ENCODE measurements around the gene PSENEN.

PSENEN gene

DNA sequence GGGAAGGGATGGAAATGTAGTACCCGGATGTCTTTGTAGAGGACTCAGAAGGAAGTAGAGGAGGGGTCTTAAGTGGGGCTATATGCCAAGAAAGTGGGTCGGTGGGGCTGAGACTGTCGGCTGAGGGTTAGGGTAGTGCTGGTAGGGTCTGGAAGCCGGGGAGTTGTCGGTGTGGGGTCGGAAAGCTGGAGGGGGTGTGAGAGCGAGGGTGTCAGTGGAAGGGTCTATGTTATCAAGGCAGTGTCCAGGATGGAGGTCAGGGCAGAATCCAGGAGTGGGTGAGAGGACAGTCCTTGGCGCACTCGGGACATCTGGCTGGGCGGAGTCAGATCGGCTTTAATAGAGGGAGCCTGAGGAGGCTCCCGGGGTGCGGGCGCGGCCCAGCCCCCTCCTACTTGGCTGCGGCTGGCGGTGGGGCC is 9.7 kb downstream of the PSENEN start:
- TF ChIP-seq POU2F2 (IDR thresholded peaks at IDR 0.05; ENCODE audit: low read depth, low read length): no peak
- no peak for TF ChIP-seq TAF1 (IDR thresholded peaks at IDR 0.05; ENCODE audit: low read depth, low read length)
- no peak for TF ChIP-seq PAX5 (IDR thresholded peaks at IDR 0.05; ENCODE audit: insufficient read depth, low read length, severe bottlenecking)
- TF ChIP-seq POLR2A (IDR thresholded peaks at IDR 0.05; ENCODE audit: low read depth, low read length): no peak
- no peak for TF ChIP-seq POLR2AphosphoS5 (IDR thresholded peaks at IDR 0.05; ENCODE audit: low read depth, low read length)
- no peak for TF ChIP-seq SPI1 (IDR thresholded peaks at IDR 0.05; ENCODE audit: low read depth, low read length)
- FAIRE-seq (no peak), DNase-seq (ENCODE audit: insufficient read length, low spot score) (no peak)

DNA sequence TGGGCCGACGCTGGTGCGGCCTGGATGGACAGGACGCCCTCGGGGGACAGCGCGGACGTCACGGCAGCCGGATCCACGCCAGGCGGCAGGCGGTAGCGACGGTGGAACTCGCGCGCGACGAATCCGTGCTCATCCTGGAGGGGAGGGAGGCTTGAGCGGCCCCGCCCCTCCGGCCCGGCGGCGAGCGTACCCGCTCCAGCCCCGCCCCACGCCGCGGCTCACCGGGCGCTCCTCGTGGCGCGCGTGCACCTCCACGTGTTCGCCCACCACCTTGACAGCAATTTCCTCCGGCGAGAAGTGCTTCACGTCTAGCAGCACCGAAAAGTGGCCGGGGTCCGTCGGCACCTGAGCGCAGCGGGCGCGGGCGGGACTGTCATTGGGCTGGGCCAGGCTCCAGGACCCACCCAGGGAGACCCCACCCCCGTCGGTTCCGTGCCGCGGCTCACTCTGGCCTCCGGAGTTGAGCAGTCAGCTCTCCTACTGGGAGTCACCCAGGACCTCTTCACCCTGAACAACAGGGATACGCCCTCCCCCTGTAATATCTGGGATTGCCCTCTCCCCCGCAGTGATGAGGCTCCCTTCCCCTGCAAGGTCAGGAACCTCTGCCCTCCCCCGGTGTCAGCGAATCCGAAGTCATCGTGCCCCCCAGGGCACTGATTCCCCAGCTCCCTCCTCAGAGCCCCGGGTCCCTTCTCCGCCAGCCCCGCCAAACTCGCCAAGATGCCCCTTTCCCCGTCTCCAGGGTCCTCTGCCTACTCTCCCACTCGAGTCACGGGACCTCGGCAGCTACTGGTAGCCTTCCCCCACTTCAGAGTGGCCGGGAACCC is 10.3 kb downstream of the PSENEN start:
- DNase-seq (ENCODE audit: insufficient read length, low spot score) (no peak), FAIRE-seq (no peak)
- TF ChIP-seq POU2F2 (IDR thresholded peaks at IDR 0.05; ENCODE audit: low read depth, low read length): no peak
- no peak for TF ChIP-seq TAF1 (IDR thresholded peaks at IDR 0.05; ENCODE audit: low read depth, low read length)
- no peak for TF ChIP-seq POLR2A (IDR thresholded peaks at IDR 0.05; ENCODE audit: low read depth, low read length)

DNA sequence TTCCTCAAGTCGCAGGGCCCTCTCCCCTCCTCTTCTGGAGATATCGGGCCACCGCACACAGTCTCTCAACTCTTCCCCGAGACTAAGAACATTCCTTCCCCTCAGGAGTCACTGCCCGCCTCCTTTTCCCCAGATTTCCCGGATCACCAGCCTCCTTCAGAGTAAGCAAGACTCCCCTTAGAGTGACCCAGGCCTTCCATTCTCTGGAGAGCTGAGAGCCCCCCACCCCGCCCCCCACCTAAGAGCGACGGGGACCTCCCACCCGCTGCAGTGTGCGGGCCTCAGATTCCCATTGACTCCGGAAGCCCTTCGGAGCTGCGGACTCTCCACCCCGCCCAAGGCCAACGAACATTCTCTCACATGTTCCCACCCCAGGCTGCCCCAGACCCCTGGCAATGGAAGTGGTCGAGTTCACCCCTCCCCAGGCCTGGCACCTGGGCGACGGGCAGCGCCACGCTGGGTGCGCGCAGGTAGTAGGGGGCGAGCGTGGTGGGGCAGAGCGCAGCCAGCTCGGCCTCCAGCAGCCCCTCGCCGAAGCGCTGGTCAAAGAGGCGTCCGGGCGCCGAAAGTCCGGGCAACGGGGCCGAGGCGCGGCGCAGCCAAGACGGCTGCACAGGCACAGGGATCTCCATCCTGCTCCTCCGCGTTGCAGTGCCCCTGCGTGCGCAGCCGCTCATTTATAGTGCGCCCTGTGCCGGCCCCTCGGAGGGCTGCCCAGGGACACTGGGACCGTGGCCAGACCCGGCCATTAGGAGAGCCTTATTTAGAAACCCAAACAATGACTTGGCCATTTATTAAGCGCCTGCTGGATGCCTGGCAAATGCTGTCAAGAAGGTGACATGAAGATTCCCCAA is 11.2 kb downstream of the PSENEN start, which contains the start of gene HSPB6:
Gene HSPB6 (minus strand): TSS at position 653 of the 854 bp plus-strand sequence. CDS start 21 bp downstream, at position 632.
- FAIRE-seq (no peak), DNase-seq (ENCODE audit: insufficient read length, low spot score) (no peak)

DNA sequence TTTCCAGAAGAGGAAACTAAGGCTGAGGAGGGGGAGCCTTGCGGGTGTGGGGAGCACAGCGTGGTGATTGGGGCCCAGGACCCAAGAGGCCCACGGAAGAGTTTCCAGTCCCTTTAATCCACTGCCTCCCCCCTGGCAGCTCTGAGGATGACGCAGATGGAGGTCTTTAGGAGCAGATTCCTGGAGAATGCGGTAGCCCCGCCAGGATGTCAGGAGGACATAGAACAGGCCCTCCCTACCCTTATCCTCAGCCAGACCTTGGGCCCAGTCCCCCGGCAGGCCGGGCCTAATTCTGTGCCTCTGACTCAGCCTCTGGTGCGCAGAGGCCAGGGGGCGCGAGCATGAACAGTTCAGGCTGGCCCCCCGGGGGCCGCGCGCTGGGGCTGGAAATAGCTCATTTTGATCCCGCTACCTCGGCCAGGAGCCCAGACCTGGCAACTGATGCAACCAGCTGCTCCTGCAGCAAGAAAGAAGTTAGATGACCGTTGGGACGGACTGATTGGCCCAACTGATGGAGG is 11.8 kb downstream of the PSENEN start:
- TF ChIP-seq PAX5 (IDR thresholded peaks at IDR 0.05; ENCODE audit: insufficient read depth, low read length, severe bottlenecking): no peak
- TF ChIP-seq POLR2AphosphoS5 (IDR thresholded peaks at IDR 0.05; ENCODE audit: low read depth, low read length): no peak
- no peak for TF ChIP-seq POU2F2 (IDR thresholded peaks at IDR 0.05; ENCODE audit: low read depth, low read length)
- no peak for TF ChIP-seq TAF1 (IDR thresholded peaks at IDR 0.05; ENCODE audit: low read depth, low read length)
- no peak for TF ChIP-seq SPI1 (IDR thresholded peaks at IDR 0.05; ENCODE audit: low read depth, low read length)
- no peak for TF ChIP-seq POLR2A (IDR thresholded peaks at IDR 0.05; ENCODE audit: low read depth, low read length)
- no peak for DNase-seq (ENCODE audit: insufficient read length, low spot score)
- FAIRE-seq: no peak

More for the DNA sequence above, 11.2 kb downstream of the PSENEN start, which contains the start of gene HSPB6:
- TF ChIP-seq TAF1 (IDR thresholded peaks at IDR 0.05; ENCODE audit: low read depth, low read length) (no peak), SPI1 (IDR thresholded peaks at IDR 0.05; ENCODE audit: low read depth, low read length) (no peak), POU2F2 (IDR thresholded peaks at IDR 0.05; ENCODE audit: low read depth, low read length) (no peak), POLR2AphosphoS5 (IDR thresholded peaks at IDR 0.05; ENCODE audit: low read depth, low read length) (no peak), POLR2A (IDR thresholded peaks at IDR 0.05; ENCODE audit: low read depth, low read length) (no peak), PAX5 (IDR thresholded peaks at IDR 0.05; ENCODE audit: insufficient read depth, low read length, severe bottlenecking) (no peak)

DNA sequence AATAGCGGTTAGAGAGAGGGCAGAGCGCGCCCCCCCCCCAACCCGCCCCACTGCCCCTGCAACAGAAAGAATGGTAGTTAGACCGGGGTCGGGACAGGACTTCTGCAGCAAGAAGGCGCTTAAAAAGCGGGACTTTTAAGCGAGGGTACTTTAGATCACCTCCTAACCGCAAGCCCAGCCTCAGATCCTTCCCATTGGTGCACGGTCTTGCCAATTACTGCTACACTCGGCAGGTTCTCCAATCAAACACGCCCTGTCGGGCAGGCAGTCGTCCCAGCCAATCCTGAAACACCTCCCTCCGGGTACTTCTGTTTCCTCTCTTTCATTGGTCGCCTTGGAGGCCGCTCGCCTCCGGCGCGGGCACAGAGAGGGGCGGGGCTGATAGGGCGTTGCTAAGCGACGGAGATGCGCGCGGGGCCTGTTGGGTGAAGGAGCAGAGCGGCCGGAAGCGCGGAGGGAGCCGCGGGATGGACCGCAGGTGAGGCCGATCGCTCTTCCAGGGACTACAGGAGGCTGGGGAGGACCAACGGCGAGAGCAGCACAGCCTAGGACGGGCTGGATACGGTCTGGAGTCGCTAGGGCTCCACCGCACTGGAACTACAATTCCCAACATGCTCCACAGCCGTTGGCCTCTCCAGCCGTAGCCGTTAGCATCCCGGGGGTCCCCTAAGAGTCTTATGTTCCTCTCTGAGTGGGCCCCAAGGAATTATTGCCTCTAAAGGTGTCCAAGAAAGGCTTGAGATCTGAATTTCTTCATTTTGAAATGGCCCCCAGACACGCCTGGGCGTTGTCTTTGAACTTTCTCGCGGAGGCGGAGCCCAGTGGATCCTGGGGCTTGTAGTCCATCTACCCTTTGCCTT is 12.5 kb downstream of the PSENEN start, which contains the start of gene PROSER3:
Gene PROSER3 (plus strand): TSS at position 428 of the 860 bp plus-strand sequence. CDS start 40 bp downstream, at position 468.
- DNase-seq (ENCODE audit: insufficient read length, low spot score) (peak; percentile 96), FAIRE-seq (peak; percentile 97)
- TF ChIP-seq PAX5 (IDR thresholded peaks at IDR 0.05; ENCODE audit: insufficient read depth, low read length, severe bottlenecking) (peak; percentile 3), POU2F2 (IDR thresholded peaks at IDR 0.05; ENCODE audit: low read depth, low read length) (peak; percentile 53; the same call in 1 of the 2 replicates), POLR2AphosphoS5 (IDR thresholded peaks at IDR 0.05; ENCODE audit: low read depth, low read length) (peak; percentile 86), TAF1 (IDR thresholded peaks at IDR 0.05; ENCODE audit: low read depth, low read length) (peak; percentile 80), POLR2A (IDR thresholded peaks at IDR 0.05; ENCODE audit: low read depth, low read length) (peak; percentile 88), SPI1 (IDR thresholded peaks at IDR 0.05; ENCODE audit: low read depth, low read length) (no peak)

DNA sequence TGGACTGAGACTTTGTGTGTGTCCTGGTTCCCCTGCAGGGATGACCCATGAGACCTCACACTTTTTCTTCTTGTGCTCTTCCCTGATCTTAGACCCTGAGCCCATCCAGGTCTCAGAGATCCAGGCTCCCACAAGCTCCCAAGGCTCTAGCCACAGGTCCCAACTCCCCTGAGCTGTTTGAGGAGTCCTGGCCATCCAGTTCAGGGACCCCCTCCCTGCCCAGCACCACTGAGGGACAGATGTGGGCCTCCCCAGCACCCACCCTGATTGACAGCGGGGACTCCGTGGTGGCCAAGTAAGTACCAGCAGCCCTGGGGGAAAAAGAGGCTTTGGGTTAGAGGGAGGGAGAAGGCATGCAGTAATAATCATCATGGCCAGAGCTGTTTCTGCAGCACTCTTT is 14.2 kb downstream of the PSENEN start:
- no peak for DNase-seq (ENCODE audit: insufficient read length, low spot score)
- TF ChIP-seq PAX5 (IDR thresholded peaks at IDR 0.05; ENCODE audit: insufficient read depth, low read length, severe bottlenecking): no peak
- no peak for TF ChIP-seq POLR2AphosphoS5 (IDR thresholded peaks at IDR 0.05; ENCODE audit: low read depth, low read length)
- TF ChIP-seq SPI1 (IDR thresholded peaks at IDR 0.05; ENCODE audit: low read depth, low read length): no peak
- TF ChIP-seq POLR2A (IDR thresholded peaks at IDR 0.05; ENCODE audit: low read depth, low read length): no peak
- TF ChIP-seq POU2F2 (IDR thresholded peaks at IDR 0.05; ENCODE audit: low read depth, low read length): no peak
- TF ChIP-seq TAF1 (IDR thresholded peaks at IDR 0.05; ENCODE audit: low read depth, low read length): no peak
- FAIRE-seq: no peak

DNA sequence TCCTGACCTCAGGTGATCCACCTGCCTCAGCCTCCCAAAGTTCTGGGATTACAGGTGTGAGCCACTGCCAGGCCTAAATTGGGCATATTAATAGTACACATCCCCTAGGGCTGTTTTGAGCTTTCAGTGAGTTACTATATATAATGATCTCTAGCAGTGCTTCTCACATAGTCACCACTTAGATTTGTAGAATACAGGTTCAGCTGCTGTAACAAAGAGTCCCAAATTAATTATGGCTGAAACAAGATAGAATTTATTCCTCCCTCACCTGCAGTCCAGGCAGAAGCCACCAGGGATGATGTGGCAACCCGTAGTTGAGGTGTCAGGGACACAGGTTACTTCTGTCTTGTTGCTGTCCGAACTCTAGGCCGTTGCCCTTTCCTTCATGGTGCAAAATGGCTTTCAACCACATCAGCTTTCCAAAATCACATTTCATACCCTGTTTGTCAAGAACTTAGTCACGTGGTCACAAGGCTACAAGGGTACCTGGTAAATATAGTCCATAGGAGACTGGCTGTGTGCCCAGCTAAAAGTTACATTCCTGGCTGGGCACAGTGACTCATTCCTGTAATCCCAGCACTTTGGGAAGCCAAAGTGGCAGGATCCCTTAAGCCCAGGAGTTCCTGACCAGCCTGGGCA is 15.4 kb downstream of the PSENEN start:
- FAIRE-seq: no peak
- DNase-seq (ENCODE audit: insufficient read length, low spot score): no peak
- TF ChIP-seq POLR2AphosphoS5 (IDR thresholded peaks at IDR 0.05; ENCODE audit: low read depth, low read length): no peak
- no peak for TF ChIP-seq PAX5 (IDR thresholded peaks at IDR 0.05; ENCODE audit: insufficient read depth, low read length, severe bottlenecking)
- TF ChIP-seq POLR2A (IDR thresholded peaks at IDR 0.05; ENCODE audit: low read depth, low read length): no peak
- TF ChIP-seq TAF1 (IDR thresholded peaks at IDR 0.05; ENCODE audit: low read depth, low read length): no peak
